Measurements from ENCODE around the gene MUC2. TPM values are rescaled to one million over a fixed set of nuclear protein-coding genes. Genes with fewer than 3 reads are reported as not detected.
A peak's percentile ranks its signal among the peaks of the same experiment; 100 is the strongest.

The MUC2 gene
- total and polyA plus RNA-seq, 7 donors = 2.5 to 248 (median 15.4) TPM; not detected in 1

- Histone ChIP-seq H3K27ac (no peak overlapping the region), H3K4me1 (no peaks in the 10 kb centered on the region), H3K36me3 (no peaks in the 10 kb centered on the region), H3K27me3 (peaks cover 0 to 3% (median 0%) of the 10 kb centered on the region in 3 donors), H3K4me3 (no peak overlapping the region), H3K9me3 (peaks cover 0 to 3% (median 0%) of the 10 kb centered on the region in 4 donors)
- no peak for TF ChIP-seq POLR2A (IDR thresholded peaks at IDR 0.05)
- TF ChIP-seq, protein P1, sequence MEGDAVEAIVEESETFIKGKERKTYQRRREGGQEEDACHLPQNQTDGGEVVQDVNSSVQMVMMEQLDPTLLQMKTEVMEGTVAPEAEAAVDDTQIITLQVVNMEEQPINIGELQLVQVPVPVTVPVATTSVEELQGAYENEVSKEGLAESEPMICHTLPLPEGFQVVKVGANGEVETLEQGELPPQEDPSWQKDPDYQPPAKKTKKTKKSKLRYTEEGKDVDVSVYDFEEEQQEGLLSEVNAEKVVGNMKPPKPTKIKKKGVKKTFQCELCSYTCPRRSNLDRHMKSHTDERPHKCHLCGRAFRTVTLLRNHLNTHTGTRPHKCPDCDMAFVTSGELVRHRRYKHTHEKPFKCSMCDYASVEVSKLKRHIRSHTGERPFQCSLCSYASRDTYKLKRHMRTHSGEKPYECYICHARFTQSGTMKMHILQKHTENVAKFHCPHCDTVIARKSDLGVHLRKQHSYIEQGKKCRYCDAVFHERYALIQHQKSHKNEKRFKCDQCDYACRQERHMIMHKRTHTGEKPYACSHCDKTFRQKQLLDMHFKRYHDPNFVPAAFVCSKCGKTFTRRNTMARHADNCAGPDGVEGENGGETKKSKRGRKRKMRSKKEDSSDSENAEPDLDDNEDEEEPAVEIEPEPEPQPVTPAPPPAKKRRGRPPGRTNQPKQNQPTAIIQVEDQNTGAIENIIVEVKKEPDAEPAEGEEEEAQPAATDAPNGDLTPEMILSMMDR (IDR thresholded peaks at IDR 0.05) = no peak
- TF ChIP-seq POLR2AphosphoS5 (IDR thresholded peaks at IDR 0.05) = no peak
- TF ChIP-seq EP300 (IDR thresholded peaks at IDR 0.05) = no peak
- intact Hi-C loops (cut with DNase I) = no loop called here
- WGBS, 2 donors = 65 to 72% methylated on average over 3 of the region's 3 CpGs
- no peak for DNase-seq
Measured at GRCh38 chr11:1064167-1064566, 10.5 kb upstream of the MUC2 start.

DNA sequence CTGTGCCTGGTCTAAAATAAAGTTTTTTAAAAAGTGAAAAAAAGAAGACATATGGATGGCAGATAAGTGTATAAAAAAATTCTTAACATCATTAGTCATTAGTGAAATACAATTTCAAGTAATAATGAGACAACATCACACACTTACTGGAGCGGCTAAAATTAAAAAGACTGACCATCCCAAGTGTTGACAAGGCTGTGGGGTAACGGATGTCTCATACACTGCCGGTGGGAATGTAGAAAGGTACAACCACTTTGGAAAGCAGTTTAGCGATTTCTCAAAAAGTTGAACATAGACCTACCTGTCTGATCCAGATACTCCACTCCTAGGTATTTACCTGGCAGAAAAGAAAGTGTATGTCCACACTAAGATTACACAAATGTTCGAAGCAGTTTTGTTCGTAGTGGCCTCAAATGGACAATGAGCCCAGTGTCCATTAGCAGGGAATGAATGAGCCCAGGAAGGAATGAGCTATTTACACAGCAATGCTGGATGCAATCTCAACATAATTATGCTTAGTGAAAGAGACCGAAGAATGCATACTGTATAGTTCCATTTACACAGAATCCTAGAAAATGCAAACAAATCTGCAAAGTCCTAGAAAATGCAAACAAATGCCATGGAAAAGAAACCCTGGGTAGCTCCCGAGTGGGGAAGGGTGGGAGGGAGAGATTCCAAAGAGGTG lies 6.7 kb upstream of the MUC2 start:
- no peaks in the 10 kb centered on the region for H3K9me3 ChIP-seq
- DNase-seq = no peak

GRCh38 chr11:1069740-1070139 lies 4.9 kb upstream of the MUC2 start:
- H3K27ac ChIP-seq = no peak overlapping the region
- intact Hi-C loops (cut with DNase I) = no loop called here
- peaks cover 0 to 42% (median 4%) of the 10 kb centered on the region in 3 donors for H3K27me3 ChIP-seq
- no peaks in the 10 kb centered on the region for H3K9me3 ChIP-seq
- no peaks in the 10 kb centered on the region for H3K4me1 ChIP-seq
- no peak overlapping the region for H3K4me3 ChIP-seq
- H3K36me3 ChIP-seq = no peaks in the 10 kb centered on the region
- no peak for TF ChIP-seq EP300 (IDR thresholded peaks at IDR 0.05)
- TF ChIP-seq, protein P1 (IDR thresholded peaks at IDR 0.05) = no peak
- no peak for TF ChIP-seq POLR2A (IDR thresholded peaks at IDR 0.05)
- TF ChIP-seq POLR2AphosphoS5 (IDR thresholded peaks at IDR 0.05) = no peak
- no peak for DNase-seq

More for the DNA sequence above, 6.7 kb upstream of the MUC2 start:
- Histone ChIP-seq H3K4me1 (no peaks in the 10 kb centered on the region), H3K27ac (no peak overlapping the region), H3K36me3 (no peaks in the 10 kb centered on the region), H3K27me3 (peaks cover 0 to 25% (median 0%) of the 10 kb centered on the region in 3 donors), H3K4me3 (no peak overlapping the region)
- intact Hi-C loops (cut with DNase I) = no loop called here
- TF ChIP-seq POLR2A (IDR thresholded peaks at IDR 0.05) = no peak
- TF ChIP-seq, protein P1 (IDR thresholded peaks at IDR 0.05) = no peak
- TF ChIP-seq EP300 (IDR thresholded peaks at IDR 0.05) = no peak
- no peak for TF ChIP-seq POLR2AphosphoS5 (IDR thresholded peaks at IDR 0.05)
- 45 to 66% methylated on average over 8 of the region's 8 CpGs for WGBS, 2 donors

- peak; percentile 40 for DNase-seq
- H3K27me3 ChIP-seq = peaks cover 0 to 46% (median 4%) of the 10 kb centered on the region in 3 donors
Measured at GRCh38 chr11:1070594-1071462, 3.8 kb upstream of the MUC2 start.

More at GRCh38 chr11:1070594-1071462, 3.8 kb upstream of the MUC2 start:
- TF ChIP-seq POLR2AphosphoS5 (IDR thresholded peaks at IDR 0.05) (no peak), EP300 (IDR thresholded peaks at IDR 0.05) (no peak), POLR2A (IDR thresholded peaks at IDR 0.05) (no peak)
- TF ChIP-seq, protein P1 (IDR thresholded peaks at IDR 0.05) = no peak
- 84% methylated on average over 9 of the region's 9 CpGs for WGBS, 2 donors
- no peaks in the 10 kb centered on the region for H3K9me3 ChIP-seq
- intact Hi-C loops (cut with DNase I) = no loop called here
- H3K27ac ChIP-seq = no peak overlapping the region
- no peak overlapping the region for H3K4me3 ChIP-seq
- H3K4me1 ChIP-seq = no peaks in the 10 kb centered on the region
- H3K36me3 ChIP-seq = no peaks in the 10 kb centered on the region

Measured in sigmoid colon (tissue), 7 donors.